ENCODE results near the gene XRCC4. TPM values are rescaled to one million over a fixed set of nuclear protein-coding genes. Genes with fewer than 3 reads are reported as not detected.

XRCC4 gene
- total RNA-seq, 1 donor from 2014 or later: 5.5 TPM

- no peak for TF ChIP-seq CTCF (IDR thresholded peaks at IDR 0.05)
- Mint-ChIP-seq H3K36me3 (ENCODE audit: low read depth) (peaks cover 7% of the 10 kb centered on the region), H3K27me3 (ENCODE audit: low read depth) (no peaks in the 10 kb centered on the region), H3K9me3 (ENCODE audit: low read depth) (no peaks in the 10 kb centered on the region), H3K4me3 (ENCODE audit: unreplicated experiment) (no peak overlapping the region), H3K27ac (ENCODE audit: unreplicated experiment) (no peak overlapping the region), H3K4me1 (ENCODE audit: low read depth) (no peaks in the 10 kb centered on the region)
- DNase-seq (ENCODE audit: low spot score): no peak
These were observed 29.1 kb upstream of the XRCC4 start for GRCh38 chr5:83048277-83048676.

GRCh38 chr5:83048811-83049210 lies 28.5 kb upstream of the XRCC4 start:
- Mint-ChIP-seq H3K27ac (ENCODE audit: unreplicated experiment) (no peak overlapping the region), H3K9me3 (ENCODE audit: low read depth) (no peaks in the 10 kb centered on the region), H3K4me3 (ENCODE audit: unreplicated experiment) (no peak overlapping the region), H3K27me3 (ENCODE audit: low read depth) (no peaks in the 10 kb centered on the region), H3K36me3 (ENCODE audit: low read depth) (peaks cover 7% of the 10 kb centered on the region), H3K4me1 (ENCODE audit: low read depth) (peaks cover 2% of the 10 kb centered on the region)
- no peak for TF ChIP-seq CTCF (IDR thresholded peaks at IDR 0.05)
- no peak for DNase-seq (ENCODE audit: low spot score)

- TF ChIP-seq CTCF (IDR thresholded peaks at IDR 0.05): no peak
- Mint-ChIP-seq H3K27me3 (ENCODE audit: low read depth) (no peaks in the 10 kb centered on the region), H3K36me3 (ENCODE audit: low read depth) (peaks cover 12% of the 10 kb centered on the region), H3K4me1 (ENCODE audit: low read depth) (peaks cover 7% of the 10 kb centered on the region), H3K9me3 (ENCODE audit: low read depth) (no peaks in the 10 kb centered on the region), H3K27ac (ENCODE audit: unreplicated experiment) (no peak overlapping the region), H3K4me3 (ENCODE audit: unreplicated experiment) (no peak overlapping the region)
- no peak for DNase-seq (ENCODE audit: low spot score)
These were observed 27.9 kb upstream of the XRCC4 start for GRCh38 chr5:83049370-83049885.

- no peak overlapping the region for H3K27ac Mint-ChIP-seq (ENCODE audit: unreplicated experiment)
- no peak for TF ChIP-seq CTCF (IDR thresholded peaks at IDR 0.05)
- H3K27me3 Mint-ChIP-seq (ENCODE audit: low read depth): no peaks in the 10 kb centered on the region
- no peaks in the 10 kb centered on the region for H3K9me3 Mint-ChIP-seq (ENCODE audit: low read depth)
- no peak overlapping the region for H3K4me3 Mint-ChIP-seq (ENCODE audit: unreplicated experiment)
- H3K4me1 Mint-ChIP-seq (ENCODE audit: low read depth): peaks cover 11% of the 10 kb centered on the region
- H3K36me3 Mint-ChIP-seq (ENCODE audit: low read depth): peaks cover 20% of the 10 kb centered on the region
- no peak for DNase-seq (ENCODE audit: low spot score)
These were observed 26.5 kb upstream of the XRCC4 start for GRCh38 chr5:83050723-83051340.

GRCh38 chr5:83055166-83055565 lies 22.2 kb upstream of the XRCC4 start:
- Mint-ChIP-seq H3K4me3 (ENCODE audit: unreplicated experiment) (no peak overlapping the region), H3K27me3 (ENCODE audit: low read depth) (no peaks in the 10 kb centered on the region), H3K4me1 (ENCODE audit: low read depth) (peaks cover 28% of the 10 kb centered on the region), H3K27ac (ENCODE audit: unreplicated experiment) (no peak overlapping the region), H3K9me3 (ENCODE audit: low read depth) (no peaks in the 10 kb centered on the region), H3K36me3 (ENCODE audit: low read depth) (peaks cover 26% of the 10 kb centered on the region)
- DNase-seq (ENCODE audit: low spot score): no peak
- TF ChIP-seq CTCF (IDR thresholded peaks at IDR 0.05): no peak
